GM12892 (cell line): ENCODE results near the gene NRARP.
"Not testable (repeated sequence)": the region's sequence is repeated elsewhere in the genome, so short reads cannot be mapped to it uniquely, and the experiment has no call there.

Source experiments
- DNase-seq: peaks from one replicate; pipeline ENCODE4 v3.0.0; 2011; ENCODE audit not compliant: insufficient read length
- FAIRE-seq: peaks from 2 replicates; lab custom pipeline; 2011; peaks lifted over from hg19 to GRCh38; lab: Jason Lieb, UNC
- POLR2A ChIP-seq: IDR thresholded peaks from 2 replicates; pipeline ENCODE4 v1.6.1; 2011; ENCODE audit warnings: low read depth, low read length, control low read depth
- POLR2AphosphoS5 ChIP-seq: IDR thresholded peaks from 2 replicates; pipeline ENCODE4 v1.6.1; 2011; ENCODE audit warnings: low read depth, low read length, control low read depth
- TAF1 ChIP-seq: IDR thresholded peaks from 2 replicates; pipeline ENCODE4 v1.6.1; 2011; ENCODE audit warnings: low read depth, mild to moderate bottlenecking, control low read depth, low read length, borderline replicate concordance

NRARP gene

GRCh38 chr9:137333016-137333671 lies 31.1 kb upstream of the NRARP start:
- FAIRE-seq = no peak
- DNase-seq = no peak

GRCh38 chr9:137331929-137332328 lies 29.9 kb upstream of the NRARP start:
- FAIRE-seq = no peak
- no peak for DNase-seq
- TF ChIP-seq TAF1 (no peak), POLR2AphosphoS5 (no peak), POLR2A (no peak)

More at GRCh38 chr9:137333016-137333671, 31.1 kb upstream of the NRARP start:
- TF ChIP-seq POLR2A = no peak
- TF ChIP-seq TAF1 = no peak

GRCh38 chr9:137330689-137331088 lies 28.6 kb upstream of the NRARP start:
- FAIRE-seq = no peak

DNA sequence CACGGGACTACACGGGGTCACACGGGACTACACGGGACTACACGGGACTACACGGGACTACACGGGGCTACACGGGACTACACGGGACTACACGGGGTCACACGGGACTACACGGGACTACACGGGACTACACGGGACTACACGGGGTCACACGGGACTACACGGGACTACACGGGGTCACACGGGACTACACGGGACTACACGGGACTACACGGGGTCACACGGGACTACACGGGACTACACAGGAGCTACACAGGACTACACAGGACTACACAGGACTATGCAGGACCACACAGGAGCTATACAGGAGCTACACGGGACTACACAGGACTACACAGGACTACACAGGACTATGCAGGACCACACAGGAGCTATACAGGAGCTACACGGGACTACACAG lies 27.5 kb upstream of the NRARP start:
- DNase-seq, FAIRE-seq: not testable (repeated sequence)

More at GRCh38 chr9:137330689-137331088, 28.6 kb upstream of the NRARP start:
- no peak for DNase-seq
- TF ChIP-seq POLR2A (no peak), POLR2AphosphoS5 (no peak)

- FAIRE-seq = peak; percentile 99
- not testable (repeated sequence) for DNase-seq
Observed at GRCh38 chr9:137327641-137328550, 25.8 kb upstream of the NRARP start.

DNA sequence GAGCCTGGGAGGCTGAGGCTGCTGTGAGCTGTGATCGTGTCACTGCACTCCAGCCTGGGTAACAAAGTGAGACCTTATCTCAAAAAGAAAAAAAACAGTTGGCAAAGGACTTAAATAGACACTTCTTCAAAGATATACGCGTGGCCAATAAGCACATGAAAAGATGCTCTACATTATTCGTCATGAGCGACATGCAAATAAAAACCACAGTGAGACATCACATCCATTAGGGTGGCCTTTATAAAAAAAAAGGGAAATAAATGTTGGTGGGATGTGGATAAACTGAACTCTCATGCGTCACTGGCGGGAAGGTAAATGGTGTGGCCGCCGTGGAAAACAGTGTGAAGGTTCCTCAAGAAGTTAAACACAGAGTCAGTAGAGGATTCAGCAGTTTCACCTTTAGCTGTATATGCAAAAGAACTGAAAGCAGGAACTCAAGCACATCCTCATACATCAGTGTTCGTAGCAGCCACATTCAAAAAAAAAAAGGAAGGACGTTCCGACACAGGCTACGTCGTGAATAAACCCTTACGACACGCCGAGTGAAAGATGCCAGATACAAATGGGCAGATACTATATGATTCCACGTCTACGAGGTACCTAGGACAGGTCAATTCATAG lies 24.5 kb upstream of the NRARP start:
- no peak for TF ChIP-seq TAF1
- no peak for TF ChIP-seq POLR2AphosphoS5
- no peak for TF ChIP-seq POLR2A
- DNase-seq (no peak), FAIRE-seq (no peak)

DNA sequence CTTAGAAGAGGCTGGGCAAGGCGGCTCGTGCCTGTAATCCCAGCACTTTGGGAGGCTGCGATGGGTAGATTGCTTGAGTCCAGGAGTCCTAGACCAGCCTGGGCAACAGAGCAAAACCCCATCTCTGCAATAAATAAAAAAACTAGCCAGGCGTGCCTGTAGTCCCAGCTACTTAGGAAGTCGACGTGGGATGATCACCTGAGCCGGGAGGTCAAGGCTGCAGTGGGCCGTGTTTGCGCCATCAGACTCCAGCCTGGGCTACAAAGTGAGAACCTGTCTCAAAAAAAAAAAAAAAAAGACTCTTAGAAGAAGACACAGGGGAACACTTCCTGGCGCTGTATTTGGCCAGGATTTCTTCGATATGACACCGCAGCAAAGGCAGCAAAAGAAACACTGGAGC lies 23.7 kb upstream of the NRARP start:
- TF ChIP-seq TAF1 (no peak), POLR2A (no peak), POLR2AphosphoS5 (no peak)
- DNase-seq (no peak), FAIRE-seq (no peak)

DNA sequence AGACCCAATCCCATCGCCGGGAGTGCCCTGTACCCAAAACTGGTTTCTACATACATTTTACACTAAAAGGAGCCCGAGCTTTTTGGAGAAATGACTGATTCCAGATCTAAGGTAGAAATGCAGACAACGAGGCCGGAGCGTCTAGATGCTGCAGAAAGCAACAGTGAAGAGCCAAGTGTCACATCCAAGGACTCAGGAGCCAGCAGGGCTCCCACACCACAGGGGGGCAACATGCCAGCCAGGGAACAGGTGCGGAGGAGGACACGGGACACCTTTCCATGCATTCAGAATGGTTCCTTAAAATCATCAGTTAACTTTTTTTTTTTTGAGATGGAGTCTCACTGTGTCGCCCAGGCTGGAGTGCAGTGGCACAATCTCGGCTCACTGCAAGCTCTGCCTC lies 23.1 kb upstream of the NRARP start:
- DNase-seq (no peak), FAIRE-seq (no peak)

DNA sequence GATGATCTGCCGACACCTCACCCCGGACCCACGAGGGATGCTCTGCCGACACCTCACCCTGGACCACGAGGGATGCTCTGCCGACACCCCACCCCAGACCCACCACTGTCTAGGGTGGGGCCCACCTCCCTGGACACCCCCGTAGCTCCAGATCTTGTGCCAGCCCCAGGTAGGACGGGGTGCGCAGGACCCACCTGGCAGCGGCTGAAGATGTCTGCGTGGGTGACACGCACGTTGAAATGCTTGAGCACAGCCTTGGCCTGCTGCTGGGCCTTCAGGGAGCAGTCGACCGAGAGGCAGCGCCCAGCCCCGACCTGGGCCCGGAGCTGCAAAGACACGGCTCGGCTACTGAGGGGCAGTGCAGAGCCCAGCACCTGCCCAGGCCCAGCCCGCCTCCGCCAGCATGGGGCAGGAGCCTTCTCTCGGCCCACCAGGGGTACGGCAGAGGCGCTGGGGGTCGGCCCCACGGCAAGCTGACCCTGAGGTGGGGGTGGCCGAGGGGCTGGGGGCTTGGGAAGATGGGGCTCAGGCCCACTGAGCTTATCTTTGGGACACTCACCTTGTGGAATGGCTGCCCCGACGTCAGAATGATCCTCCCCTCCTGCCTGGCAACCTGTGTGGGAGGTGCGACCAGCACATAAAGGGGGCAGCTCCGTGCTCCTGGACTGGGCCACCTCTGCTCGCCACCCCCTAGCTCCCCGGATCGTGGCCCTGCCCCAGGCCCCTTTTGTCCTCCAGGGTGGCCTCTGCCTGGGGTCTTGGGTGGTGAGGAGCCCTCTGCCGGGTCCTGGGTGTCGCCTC lies 21.7 kb upstream of the NRARP start:
- TF ChIP-seq POLR2A (no peak), TAF1 (no peak), POLR2AphosphoS5 (no peak)
- FAIRE-seq = no peak
- DNase-seq = no peak

More for the DNA sequence above, 23.1 kb upstream of the NRARP start:
- no peak for TF ChIP-seq POLR2A
- TF ChIP-seq TAF1 = no peak
- no peak for TF ChIP-seq POLR2AphosphoS5

- TF ChIP-seq POLR2AphosphoS5 = no peak
- TF ChIP-seq TAF1 = no peak
- TF ChIP-seq POLR2A = no peak
- DNase-seq (no peak), FAIRE-seq (no peak)
Observed at GRCh38 chr9:137321726-137322361, 19.8 kb upstream of the NRARP start.

DNA sequence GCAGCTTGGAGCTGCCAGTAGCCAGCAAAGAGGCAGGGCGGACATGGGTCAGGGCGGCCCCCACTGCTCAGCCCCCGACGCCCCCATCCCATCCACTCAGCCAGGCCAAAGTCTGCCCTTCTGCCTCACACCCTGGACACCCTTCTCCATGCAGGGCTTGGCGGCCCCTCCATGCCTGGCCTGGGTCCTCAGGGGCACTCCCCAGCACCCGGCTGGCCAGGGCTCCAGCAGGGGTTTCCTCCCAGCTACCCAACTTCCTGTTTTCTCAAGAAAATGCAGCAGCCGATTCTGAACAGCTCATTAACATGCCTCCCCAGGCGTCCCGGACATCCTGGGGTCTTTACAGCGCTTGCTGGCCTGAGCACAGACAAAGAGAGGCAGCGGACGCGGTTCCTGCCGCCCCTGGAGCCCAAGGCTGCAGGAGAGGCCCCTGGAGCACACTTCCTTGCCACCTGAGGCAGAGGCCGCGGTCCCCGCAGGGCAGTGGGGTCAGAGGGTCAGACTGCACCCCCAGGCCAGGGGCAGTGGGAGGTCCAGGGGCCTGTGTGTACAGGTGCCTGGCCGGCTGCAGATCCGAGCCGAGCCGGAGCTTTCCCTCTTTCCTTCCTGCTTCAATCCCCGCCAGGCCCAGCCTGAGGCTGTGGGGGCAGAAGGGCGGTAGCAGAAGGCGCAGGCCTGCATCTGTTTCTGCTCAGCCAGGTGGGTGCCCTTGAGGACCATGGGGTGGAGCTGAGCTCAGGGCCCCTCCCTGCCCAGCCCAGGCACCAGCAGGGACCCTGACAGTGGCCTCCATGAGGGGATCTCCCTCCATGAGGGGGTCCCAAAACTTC lies 18.7 kb upstream of the NRARP start:
- FAIRE-seq (no peak), DNase-seq (peak; percentile 40)
- TF ChIP-seq TAF1 (no peak), POLR2AphosphoS5 (no peak), POLR2A (no peak)
